Measurements from ENCODE around the gene GALNT10.

Gene GALNT10

DNA sequence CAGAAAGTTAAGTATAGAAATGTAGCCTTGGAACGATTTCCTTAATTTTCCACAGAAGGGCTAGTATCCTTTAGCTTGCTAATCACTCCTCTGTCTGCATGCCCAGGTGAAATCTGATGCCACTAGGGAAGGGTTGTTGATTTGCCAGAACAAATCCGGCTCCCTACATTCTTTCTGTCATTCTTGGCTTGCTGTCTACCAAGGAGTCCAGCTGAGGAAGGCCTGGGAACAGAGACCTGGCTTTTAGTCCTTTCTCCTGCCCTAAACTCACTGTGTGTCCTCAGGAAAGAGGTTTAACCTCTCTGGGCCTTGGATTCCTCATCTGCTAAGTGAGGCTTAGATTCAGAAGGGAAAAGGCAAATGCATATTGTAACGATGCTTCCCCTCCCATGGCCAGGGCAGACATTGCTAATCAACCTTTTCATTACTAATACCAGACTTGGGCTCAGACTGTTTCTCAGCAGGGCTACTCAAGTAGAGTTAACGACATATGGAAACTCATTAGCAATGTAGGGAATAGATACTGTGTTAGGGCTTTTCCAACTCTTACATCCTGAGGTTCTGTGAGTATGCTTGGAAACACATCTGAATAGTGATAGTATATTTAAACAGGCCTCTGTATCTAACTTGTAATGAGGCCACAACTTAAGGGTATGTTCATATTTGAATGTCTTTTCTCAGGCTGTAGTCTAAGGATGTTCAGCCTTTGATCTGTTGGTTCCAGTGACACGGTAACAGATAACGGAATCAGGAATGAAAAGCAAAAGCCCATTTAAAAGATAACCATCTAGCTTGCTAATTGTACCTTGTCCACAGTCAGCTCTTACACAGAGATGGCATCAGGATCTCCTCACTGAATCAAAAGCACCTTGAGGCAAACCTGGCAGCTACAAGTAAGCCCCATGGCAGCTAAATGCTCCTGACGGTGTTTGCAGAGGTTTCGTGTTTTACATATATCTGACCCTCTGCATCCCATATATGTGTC is 4.1 kb downstream of the GALNT10 start:
- Mint-ChIP-seq H3K36me3 (ENCODE audit: low read depth) (no peaks in the 10 kb centered on the region), H3K27ac (peak overlapping the region; percentile 85 to 96 (median 86)), H3K27me3 (ENCODE audit: low read depth) (peaks cover 7% of the 10 kb centered on the region), H3K9me3 (no peaks in the 10 kb centered on the region), H3K4me1 (peaks cover 66% of the 10 kb centered on the region), H3K4me3 (peak overlapping the region in 2 of 3 experiments; percentile 6 to 90)
- TF ChIP-seq, protein P1, sequence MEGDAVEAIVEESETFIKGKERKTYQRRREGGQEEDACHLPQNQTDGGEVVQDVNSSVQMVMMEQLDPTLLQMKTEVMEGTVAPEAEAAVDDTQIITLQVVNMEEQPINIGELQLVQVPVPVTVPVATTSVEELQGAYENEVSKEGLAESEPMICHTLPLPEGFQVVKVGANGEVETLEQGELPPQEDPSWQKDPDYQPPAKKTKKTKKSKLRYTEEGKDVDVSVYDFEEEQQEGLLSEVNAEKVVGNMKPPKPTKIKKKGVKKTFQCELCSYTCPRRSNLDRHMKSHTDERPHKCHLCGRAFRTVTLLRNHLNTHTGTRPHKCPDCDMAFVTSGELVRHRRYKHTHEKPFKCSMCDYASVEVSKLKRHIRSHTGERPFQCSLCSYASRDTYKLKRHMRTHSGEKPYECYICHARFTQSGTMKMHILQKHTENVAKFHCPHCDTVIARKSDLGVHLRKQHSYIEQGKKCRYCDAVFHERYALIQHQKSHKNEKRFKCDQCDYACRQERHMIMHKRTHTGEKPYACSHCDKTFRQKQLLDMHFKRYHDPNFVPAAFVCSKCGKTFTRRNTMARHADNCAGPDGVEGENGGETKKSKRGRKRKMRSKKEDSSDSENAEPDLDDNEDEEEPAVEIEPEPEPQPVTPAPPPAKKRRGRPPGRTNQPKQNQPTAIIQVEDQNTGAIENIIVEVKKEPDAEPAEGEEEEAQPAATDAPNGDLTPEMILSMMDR (IDR thresholded peaks at IDR 0.05; ENCODE audit: unreplicated experiment in 3 of 3): no peak

DNA sequence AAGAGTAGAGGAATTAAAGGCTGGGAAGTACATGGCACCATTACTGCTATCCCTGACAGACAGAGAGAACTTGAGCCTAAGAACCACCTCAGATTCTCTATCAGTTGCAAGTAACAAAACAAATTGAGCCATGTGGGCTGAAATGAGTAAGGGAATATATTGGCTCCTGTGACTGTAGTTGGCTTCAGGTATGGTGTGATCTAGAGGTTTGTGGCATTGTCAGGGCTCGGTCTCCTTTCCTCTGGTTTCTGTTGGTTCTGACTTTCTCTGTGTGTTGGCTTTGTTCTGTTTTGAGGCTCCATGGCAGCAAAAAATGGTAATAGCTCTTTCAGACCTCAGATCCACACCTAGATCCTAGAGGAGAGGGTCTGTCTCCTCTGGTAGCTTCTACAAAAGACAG is 5.7 kb downstream of the GALNT10 start:
- H3K4me3 Mint-ChIP-seq: no peak overlapping the region
- TF ChIP-seq, protein P1 (IDR thresholded peaks at IDR 0.05; ENCODE audit: unreplicated experiment in 3 of 3): no peak
- H3K27ac Mint-ChIP-seq: no peak overlapping the region
- H3K36me3 Mint-ChIP-seq (ENCODE audit: low read depth): no peaks in the 10 kb centered on the region
- peaks cover 6% of the 10 kb centered on the region for H3K27me3 Mint-ChIP-seq (ENCODE audit: low read depth)
- no peaks in the 10 kb centered on the region for H3K9me3 Mint-ChIP-seq
- peaks cover 72% of the 10 kb centered on the region for H3K4me1 Mint-ChIP-seq

DNA sequence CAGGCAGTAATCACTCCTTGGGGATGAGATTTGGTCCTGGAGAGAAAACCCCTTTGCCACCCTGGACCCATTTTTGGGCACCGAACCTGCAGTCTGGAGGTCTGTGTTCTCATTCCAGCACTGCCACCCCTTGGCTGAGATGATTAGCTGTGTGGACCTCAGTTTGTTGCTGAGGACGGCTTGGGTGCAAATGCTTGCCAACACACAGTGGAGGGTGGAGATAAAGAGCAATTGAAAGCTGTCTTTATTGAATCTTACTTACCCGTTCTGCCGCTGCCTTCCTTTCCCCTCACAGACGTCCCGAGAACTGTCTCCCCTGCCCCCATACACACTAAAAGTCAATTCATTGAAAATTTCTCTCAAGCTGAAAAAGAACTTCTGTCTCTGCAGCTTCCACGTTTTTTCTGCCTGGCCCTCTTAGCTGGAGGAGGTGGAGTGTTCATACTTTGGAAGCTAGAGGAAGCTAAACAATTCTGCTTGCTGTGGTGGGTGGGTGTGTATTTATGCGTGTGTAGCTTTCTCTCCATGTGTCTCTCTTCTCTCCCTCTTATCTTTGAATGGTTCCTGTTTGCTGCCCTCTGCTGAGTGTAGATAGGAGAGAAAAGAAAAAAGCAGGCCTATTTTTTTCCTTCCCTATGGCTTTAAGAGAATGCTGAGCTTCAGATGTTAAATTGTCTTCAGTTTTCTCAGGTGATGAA is 6.6 kb downstream of the GALNT10 start:
- Mint-ChIP-seq H3K36me3 (ENCODE audit: low read depth) (no peaks in the 10 kb centered on the region), H3K9me3 (no peaks in the 10 kb centered on the region), H3K4me3 (peak overlapping the region; percentile 8 to 61 (median 24)), H3K4me1 (peaks cover 66% of the 10 kb centered on the region), H3K27ac (peak overlapping the region; percentile 50 to 78 (median 53)), H3K27me3 (ENCODE audit: low read depth) (peaks cover 6% of the 10 kb centered on the region)
- TF ChIP-seq, protein P1 (IDR thresholded peaks at IDR 0.05; ENCODE audit: unreplicated experiment in 3 of 3): peak in 2 of 3 experiments; percentile 38 to 48

DNA sequence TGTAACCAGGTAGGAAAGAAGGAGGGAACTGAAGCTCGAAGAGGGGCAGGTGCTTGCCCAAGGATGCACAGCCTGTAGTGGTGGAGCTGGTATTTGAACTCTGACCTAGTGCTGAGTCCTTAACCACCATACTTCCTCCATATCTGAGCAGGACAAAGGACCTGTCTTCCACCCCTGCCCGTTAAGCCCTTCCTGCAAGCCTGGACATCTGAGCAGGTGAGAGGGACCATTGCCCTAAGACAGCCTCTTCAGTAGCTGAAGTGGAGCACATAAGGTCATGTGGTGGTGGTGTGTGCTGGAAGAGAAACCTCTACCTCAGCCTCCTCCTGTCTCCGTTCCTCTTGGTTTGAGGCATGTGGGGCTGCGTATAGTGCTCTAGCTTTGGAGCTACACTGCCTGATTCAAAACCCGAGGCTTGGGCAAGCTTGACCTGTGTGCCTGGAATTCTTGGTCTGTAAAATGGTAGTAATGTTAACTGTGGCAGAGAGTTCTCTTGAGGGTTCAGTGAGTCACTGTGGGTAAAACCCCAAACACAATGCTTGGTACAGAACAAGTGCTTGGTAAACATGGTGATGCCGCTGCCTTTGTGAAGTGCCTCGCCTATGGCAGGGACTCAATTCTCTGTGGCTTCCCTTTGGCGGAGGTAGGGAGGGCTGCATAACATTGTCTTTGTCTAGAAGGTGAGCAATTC is 7.4 kb downstream of the GALNT10 start:
- Mint-ChIP-seq H3K36me3 (ENCODE audit: low read depth) (no peaks in the 10 kb centered on the region), H3K27ac (no peak overlapping the region), H3K27me3 (ENCODE audit: low read depth) (peaks cover 6% of the 10 kb centered on the region), H3K9me3 (no peaks in the 10 kb centered on the region), H3K4me3 (no peak overlapping the region), H3K4me1 (peaks cover 58% of the 10 kb centered on the region)
- TF ChIP-seq, protein P1 (IDR thresholded peaks at IDR 0.05; ENCODE audit: unreplicated experiment in 3 of 3): no peak

DNA sequence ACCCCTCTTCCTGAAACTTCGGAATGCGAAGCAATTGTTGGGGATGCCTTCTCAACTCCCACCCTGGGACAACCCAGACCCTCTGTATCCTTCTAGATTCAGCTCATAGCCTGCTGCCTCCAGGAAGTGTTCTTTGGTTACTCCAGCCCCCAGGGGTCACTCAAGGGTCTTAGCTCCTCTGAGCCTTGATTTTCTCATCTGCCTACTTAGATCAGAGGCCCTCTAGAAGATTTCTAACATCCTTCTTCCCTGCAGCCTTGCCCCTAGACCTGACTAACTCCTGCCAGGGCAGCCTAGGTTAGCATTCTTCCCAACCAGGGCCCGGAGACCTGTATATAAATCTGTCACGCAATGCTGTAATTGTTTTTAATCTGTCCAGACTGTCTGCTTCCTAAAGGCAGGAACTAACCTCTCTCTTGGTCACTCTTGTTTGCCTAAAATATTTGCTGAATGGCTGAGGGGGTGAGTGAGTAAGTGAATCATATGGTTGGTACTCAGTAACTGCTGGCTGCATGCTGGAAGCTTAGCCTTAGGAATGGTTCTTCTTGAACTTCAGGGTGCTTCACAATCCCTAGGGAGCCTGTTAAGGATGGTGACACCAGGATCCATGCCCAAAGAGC is 8.2 kb downstream of the GALNT10 start:
- Mint-ChIP-seq H3K27me3 (ENCODE audit: low read depth) (peaks cover 6% of the 10 kb centered on the region), H3K27ac (no peak overlapping the region), H3K9me3 (no peaks in the 10 kb centered on the region), H3K36me3 (ENCODE audit: low read depth) (no peaks in the 10 kb centered on the region), H3K4me3 (no peak overlapping the region), H3K4me1 (peaks cover 55% of the 10 kb centered on the region)
- TF ChIP-seq, protein P1 (IDR thresholded peaks at IDR 0.05; ENCODE audit: unreplicated experiment in 3 of 3): no peak
